H1 (cell line): ENCODE data around the gene GIGYF2. TPM values are rescaled to one million over a fixed set of nuclear protein-coding genes. Genes with fewer than 3 reads are reported as not detected.

Experiments used
- CTCF ChIA-PET: fragments of 300-600 bp; sonication (Branson Sonifier 250); formaldehyde crosslinking; loops from one replicate; lab custom pipeline; 2021; ENCODE audit not compliant: partially characterized antibody; lab: Charles Lee
- POLR2A ChIA-PET: fragments of 300-600 bp; sonication (Branson Sonifier 250); formaldehyde crosslinking; loops from one replicate; lab custom pipeline; 2021; ENCODE audit warnings: inconsistent platforms; ENCODE audit not compliant: partially characterized antibody; lab: Charles Lee
- DNase-seq, 2 experiments: peaks; one replicate each; pipeline versions ENCODE4 v3.0.0 to v3.0.0-alpha.2; 2010 to 2022; ENCODE audit warnings: low spot score in 2 of 2, low read depth in 1 of 2, mixed read lengths in 1 of 2
- FAIRE-seq: peaks from 2 replicates; lab custom pipeline; 2011; peaks lifted over from hg19 to GRCh38; lab: Jason Lieb, UNC
- H2AFZ ChIP-seq: 2 replicates; pipeline ENCODE4 v1.8.1; 2012; ENCODE audit warnings: low read length, inconsistent platforms
- H2AK5ac ChIP-seq: 2 replicates; pipeline ENCODE4 v1.6.1; 2013; ENCODE audit warnings: low read depth, low read length
- H2BK120ac ChIP-seq: replicated peaks from 2 replicates; pipeline ENCODE3; 2013; ENCODE audit warnings: low read depth, low read length, inconsistent platforms
- H2BK12ac ChIP-seq: 2 replicates; pipeline ENCODE4 v1.6.1; 2013; ENCODE audit warnings: low read depth, low read length
- H2BK15ac ChIP-seq: 2 replicates; pipeline ENCODE4 v1.6.1; 2013; ENCODE audit warnings: low read length
- H2BK20ac ChIP-seq: 2 replicates; pipeline ENCODE4 v1.6.1; 2013; ENCODE audit warnings: low read length
- H2BK5ac ChIP-seq: 2 replicates; pipeline ENCODE4 v1.6.1; 2013; ENCODE audit warnings: low read depth, low read length
- H3K14ac ChIP-seq: 2 replicates; pipeline ENCODE4 v1.6.1; 2013; ENCODE audit warnings: inconsistent platforms; ENCODE audit not compliant: insufficient read length
- H3K18ac ChIP-seq: 2 replicates; pipeline ENCODE4 v1.6.1; 2013; ENCODE audit warnings: low read length; ENCODE audit errors: extremely low read depth
- H3K23ac ChIP-seq: 2 replicates; pipeline ENCODE4 v1.6.1; 2013; ENCODE audit warnings: inconsistent platforms; ENCODE audit not compliant: insufficient read length
- H3K23me2 ChIP-seq: 2 replicates; pipeline ENCODE4 v1.6.1; 2013; ENCODE audit warnings: low read depth, low read length
- H3K27ac ChIP-seq: 2 replicates; pipeline ENCODE4 v1.6.1; 2011; ENCODE audit warnings: low read depth, low read length, inconsistent platforms
- H3K27me3 ChIP-seq, 4 experiments: replicated peaks in 1 of 4; 1 replicate in 1 of 4; 2 replicates in 3 of 4; pipeline versions ENCODE4 v1.6.1 to v1.8.1; 2011 to 2013; ENCODE audit warnings: low read length in 3 of 4, mild to moderate bottlenecking in 3 of 4, inconsistent platforms in 2 of 4, mixed read lengths in 2 of 4, moderate library complexity in 1 of 4; ENCODE audit not compliant: control insufficient read depth in 3 of 4, insufficient read depth in 3 of 4; ENCODE audit errors: extremely low read depth in 1 of 4
- H3K36me3 ChIP-seq, 4 experiments: 2 replicates each; pipeline versions ENCODE4 v1.6.1 to v1.8.1; 2011 to 2013; ENCODE audit warnings: mild to moderate bottlenecking in 4 of 4, low read length in 3 of 4, moderate library complexity in 2 of 4, control low read depth in 1 of 4, inconsistent platforms in 1 of 4; ENCODE audit not compliant: insufficient read depth in 4 of 4, control insufficient read depth in 2 of 4
- H3K4ac ChIP-seq: replicated peaks from 2 replicates; pipeline ENCODE3; 2013; ENCODE audit warnings: low read length, low read depth, mixed read lengths, inconsistent platforms; ENCODE audit not compliant: insufficient read length
- H3K4me1 ChIP-seq, 4 experiments: replicated peaks in 1 of 4; 1 replicate in 1 of 4; 2 replicates in 3 of 4; pipeline versions ENCODE4 v1.6.1 to v1.8.1; 2011 to 2013; ENCODE audit warnings: low read length in 3 of 4, inconsistent platforms in 2 of 4, mixed read lengths in 1 of 4; ENCODE audit not compliant: insufficient read depth in 4 of 4, control insufficient read depth in 3 of 4
- H3K4me2 ChIP-seq, 2 experiments: 2 replicates each; pipeline versions ENCODE4 v1.6.1 to v1.8.1; 2011 to 2013; ENCODE audit warnings: low read depth in 2 of 2, low read length in 2 of 2, control low read depth in 1 of 2, inconsistent platforms in 1 of 2, mild to moderate bottlenecking in 1 of 2; ENCODE audit not compliant: insufficient read depth in 1 of 2
- H3K4me3 ChIP-seq, 4 experiments: fragments of 200-600, 300-600 bp in 1 of 4; sonication (generic), shearing (Covaris generic), sonication (Bioruptor Twin) in 1 of 4; 2 replicates each; pipeline versions ENCODE4 v1.5.1 to v1.8.1; 2011 to 2016; ENCODE audit warnings: low read length in 4 of 4, low read depth in 3 of 4, control low read depth in 2 of 4, inconsistent platforms in 2 of 4, mild to moderate bottlenecking in 2 of 4, mixed read lengths in 1 of 4, moderate library complexity in 1 of 4; ENCODE audit not compliant: insufficient read depth in 2 of 4; ENCODE audit errors: extremely low read depth in 1 of 4
- H3K56ac ChIP-seq: replicated peaks from 2 replicates; pipeline ENCODE3; 2013; ENCODE audit warnings: low read depth, mild to moderate bottlenecking, mixed read lengths, low read length, inconsistent platforms; ENCODE audit not compliant: insufficient read length
- H3K79me1 ChIP-seq: 2 replicates; pipeline ENCODE4 v1.6.1; 2013; ENCODE audit warnings: low read depth, low read length, control low read depth
- H3K79me2 ChIP-seq, 2 experiments: 2 replicates each; pipeline versions ENCODE4 v1.6.1 to v1.8.1; 2012 to 2013; ENCODE audit warnings: low read length in 2 of 2, mild to moderate bottlenecking in 2 of 2, inconsistent platforms in 1 of 2; ENCODE audit not compliant: insufficient read depth in 2 of 2, control insufficient read depth in 1 of 2
- H3K9ac ChIP-seq, 4 experiments: replicated peaks in 1 of 4; 1 replicate in 1 of 4; 2 replicates in 3 of 4; pipeline versions ENCODE4 v1.6.1 to v1.8.1; 2011 to 2013; ENCODE audit warnings: low read depth in 3 of 4, low read length in 3 of 4, control low read depth in 2 of 4, mild to moderate bottlenecking in 2 of 4, moderate library complexity in 2 of 4, inconsistent platforms in 1 of 4; ENCODE audit errors: extremely low read depth in 1 of 4
- H3K9me3 ChIP-seq, 2 experiments: 2 replicates each; pipeline versions ENCODE4 v1.6.1 to v1.8.1; 2012 to 2013; ENCODE audit warnings: mild to moderate bottlenecking in 2 of 2, moderate library complexity in 2 of 2, control low read depth in 1 of 2, inconsistent platforms in 1 of 2, low read depth in 1 of 2, low read length in 1 of 2, mixed read lengths in 1 of 2; ENCODE audit not compliant: insufficient read depth in 2 of 2
- H4K20me1 ChIP-seq, 2 experiments: replicated peaks in 1 of 2; 2 replicates each; pipeline versions ENCODE3 to v1.8.1; 2011 to 2013; ENCODE audit warnings: inconsistent platforms in 2 of 2, low read length in 2 of 2, mild to moderate bottlenecking in 1 of 2; ENCODE audit not compliant: insufficient read depth in 2 of 2, control insufficient read depth in 1 of 2
- H4K5ac ChIP-seq: 2 replicates; pipeline ENCODE4 v1.6.1; 2013; ENCODE audit warnings: low read length, low read depth, mixed read lengths, inconsistent platforms; ENCODE audit not compliant: insufficient read length
- H4K8ac ChIP-seq: 2 replicates; pipeline ENCODE4 v1.8.0; 2013; ENCODE audit warnings: mild to moderate bottlenecking, moderate library complexity, low read length, inconsistent platforms; ENCODE audit not compliant: insufficient read depth; ENCODE audit errors: extremely low read depth
- H4K91ac ChIP-seq: replicated peaks from 2 replicates; pipeline ENCODE3; 2013; ENCODE audit warnings: low read length, mixed read lengths, inconsistent platforms; ENCODE audit not compliant: insufficient read length
- CEBPB ChIP-seq: IDR thresholded peaks from 2 replicates; pipeline ENCODE4 v1.6.1; 2012; ENCODE audit warnings: low read depth, low read length
- GTF2F1 ChIP-seq: IDR thresholded peaks from 2 replicates; pipeline ENCODE4 v1.6.1; 2012; ENCODE audit warnings: low read depth, low read length, improper control_type of control experiment, borderline replicate concordance
- JUND ChIP-seq: IDR thresholded peaks from 2 replicates; pipeline ENCODE4 v1.6.1; 2011; ENCODE audit warnings: mild to moderate bottlenecking, improper control_type of control experiment, low read length
- NRF1 ChIP-seq: IDR thresholded peaks from 2 replicates; pipeline ENCODE4 v1.6.1; 2011; ENCODE audit warnings: mild to moderate bottlenecking, low read depth, low read length, improper control_type of control experiment
- RNF2 ChIP-seq: fragments of 200-900, 300-1000 bp; sonication (generic); IDR thresholded peaks from 2 replicates; pipeline ENCODE4 v1.7.1; 2016; ENCODE audit warnings: borderline replicate concordance, low read depth, mild to moderate bottlenecking, antibody characterized with exemption, low read length; ENCODE audit not compliant: poor library complexity, severe bottlenecking; ENCODE audit errors: missing control alignments
- SIRT6 ChIP-seq: IDR thresholded peaks from one replicate; pipeline ENCODE4 v1.7.1; 2012; ENCODE audit warnings: low read length, inconsistent platforms
- YY1 ChIP-seq: IDR thresholded peaks from 2 replicates; pipeline ENCODE4 v1.6.1; 2011; ENCODE audit warnings: low read depth, mild to moderate bottlenecking, low read length
- ZNF274 ChIP-seq: IDR thresholded peaks from 2 replicates; pipeline ENCODE4 v1.7.0; 2012; ENCODE audit warnings: low read length, borderline replicate concordance; ENCODE audit errors: extremely low read depth
- WGBS, 2 experiments: shearing (Covaris generic) in 1 of 2; methylation state at CpG; one replicate each; pipeline versions ENCODE4 v1.1.6 to v1.1.7; 2013 to 2015; ENCODE audit warnings: low lambda C conversion rate in 2 of 2, mixed read lengths in 2 of 2, inconsistent platforms in 1 of 2, low coverage in 1 of 2, missing lambda C conversion rate in 1 of 2; ENCODE audit not compliant: insufficient replicate concordance in 2 of 2, insufficient coverage in 1 of 2, insufficient read length in 1 of 2; ENCODE audit errors: extremely low coverage in 1 of 2, missing lambda C conversion rate in 1 of 2; 5-methylcytosine and 5-hydroxymethylcytosine counted together
- polyA plus RNA-seq, 7 experiments: library from polyadenylated mRNA; depleted of rRNA in 3 of 7; stranded (reverse) in 5 of 7; unstranded in 2 of 7; fragments of >200 nt in 5 of 7; fragments of 200-250 nt in 2 of 7; gene quantifications; 1 replicate in 5 of 7; 2 replicates in 1 of 7; 4 replicates in 1 of 7; pipeline versions ENCODE4 v1.2.1 to v1.2.3, GENCODE V29; 2011 to 2013; ENCODE audit warnings: missing spikeins in 2 of 7, mixed read lengths in 2 of 7
- total RNA-seq: library from RNA; stranded (reverse); fragmentation: NEBNext Ultra II Directional; extraction: Animal tissue kit (Norgen Biotek cat#: 25700); gene quantifications from 2 replicates; pipeline ENCODE4 v1.2.1, GENCODE V29; 2021

Gene GIGYF2
- total and polyA plus RNA-seq, 2 of the 8 experiments (the other 6 are each of a cell fraction or from before 2014, with no cell fraction given): 22.3 to 62.0 TPM

DNA sequence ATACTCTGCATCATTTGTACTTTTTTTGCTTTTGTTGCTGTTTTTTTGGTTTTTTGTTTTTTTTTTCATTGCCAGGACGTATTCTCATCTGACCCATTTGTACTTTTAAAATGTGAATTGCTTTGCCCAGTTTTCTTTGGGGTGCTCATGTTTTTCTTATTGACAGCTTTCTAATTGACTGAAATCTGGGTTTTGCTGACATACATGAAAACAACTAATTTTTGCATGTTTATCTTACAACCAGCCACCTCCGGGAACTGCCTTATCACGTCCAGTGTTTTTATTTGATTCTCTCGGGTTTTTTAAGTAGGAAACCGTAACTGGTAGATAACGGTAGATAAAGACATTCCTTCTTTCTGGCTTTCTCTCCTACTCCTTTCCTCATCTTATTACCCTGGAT lies 211.6 kb downstream of the GIGYF2 start:
- WGBS, 2 experiments: 92% methylated on average over 6 of the region's 6 CpGs; no CpG with 5 or more reads in 1 of the 2 experiments

More for the DNA sequence above, 211.6 kb downstream of the GIGYF2 start:
- Histone ChIP-seq H3K4me3 (no peak overlapping the region), H3K18ac (no peak overlapping the region), H4K20me1 (no peaks in the 10 kb centered on the region), H2BK120ac (no peak overlapping the region), H3K4me2 (no peak overlapping the region), H3K4me1 (no peaks in the 10 kb centered on the region), H3K79me1 (no peaks in the 10 kb centered on the region), H4K91ac (no peak overlapping the region), H3K9ac (no peak overlapping the region), H4K8ac (no peak overlapping the region), H3K9me3 (peaks cover 9 to 19% of the 10 kb centered on the region in 2 experiments), H3K56ac (no peak overlapping the region), H2AK5ac (no peak overlapping the region), H2AFZ (no peak overlapping the region), H3K14ac (no peak overlapping the region), H3K4ac (no peak overlapping the region), H3K23me2 (no peaks in the 10 kb centered on the region), H3K27ac (no peak overlapping the region), H3K36me3 (no peaks in the 10 kb centered on the region), H3K79me2 (no peaks in the 10 kb centered on the region), H2BK12ac (no peak overlapping the region), H2BK15ac (no peak overlapping the region), H2BK20ac (no peak overlapping the region), H4K5ac (no peak overlapping the region), H2BK5ac (no peak overlapping the region), H3K23ac (no peak overlapping the region), H3K27me3 (no peaks in the 10 kb centered on the region)
- POLR2A ChIA-PET: no interaction called here
- CTCF ChIA-PET: no interaction called here
- TF ChIP-seq GTF2F1 (no peak), NRF1 (no peak), JUND (no peak), RNF2 (no peak), YY1 (no peak), SIRT6 (no peak), CEBPB (no peak), ZNF274 (no peak)
- no peak for FAIRE-seq
- no peak for DNase-seq
